Stimulated activated CD8-positive, alpha-beta memory T cell treated with anti-CD3 and anti-CD28 coated beads, Interleukin-7, amount 100 ng/mL, for 24 hours (primary cell): ENCODE measurements around the gene TMEM94.
A peak's percentile ranks its signal among the peaks of the same experiment; 100 is the strongest.
"Not testable (repeated sequence)": the region's sequence is repeated elsewhere in the genome, so short reads cannot be mapped to it uniquely, and the experiment has no call there.

Source experiments
- DNase-seq: peaks from one replicate; pipeline ENCODE4 v3.0.0-alpha.2; 2020; ENCODE audit warnings: low read depth

The TMEM94 gene

DNA sequence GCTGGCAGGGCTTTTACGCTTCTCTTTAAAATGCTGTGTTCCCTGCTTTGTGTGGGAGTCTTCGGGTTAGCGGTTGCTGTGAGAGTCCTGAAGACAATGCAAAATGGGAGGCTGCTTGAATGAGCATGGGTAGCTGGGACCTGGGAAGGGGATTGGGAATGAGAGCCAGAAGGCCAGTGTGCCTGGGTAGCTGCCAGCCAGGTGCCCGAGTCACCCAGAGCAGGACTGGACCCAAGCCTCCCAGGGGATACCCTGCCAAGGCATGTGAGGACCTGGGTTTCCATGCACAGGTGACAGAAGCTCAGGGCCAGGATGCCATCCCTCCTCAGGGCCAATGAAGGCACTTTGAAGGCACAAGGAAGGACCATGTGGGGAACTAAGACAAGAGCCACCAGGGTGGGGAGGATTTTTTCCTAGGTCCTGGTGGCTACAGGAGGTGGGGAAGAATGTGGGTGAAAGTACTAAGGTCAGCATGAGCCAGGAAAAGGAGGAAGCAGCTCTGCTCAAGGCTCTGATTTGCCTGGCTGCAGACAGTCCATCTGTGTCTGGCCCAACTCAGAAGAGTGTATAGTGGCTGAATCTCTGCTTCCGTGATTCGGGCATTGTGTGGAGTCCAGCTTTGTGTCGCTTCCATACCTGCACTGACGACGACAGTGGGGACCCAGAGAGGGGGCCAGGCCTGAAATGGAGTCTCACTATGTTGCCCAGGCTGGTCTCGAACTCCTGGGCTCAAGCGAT, 20.5 kb downstream of the TMEM94 start:
- no peak for DNase-seq

DNA sequence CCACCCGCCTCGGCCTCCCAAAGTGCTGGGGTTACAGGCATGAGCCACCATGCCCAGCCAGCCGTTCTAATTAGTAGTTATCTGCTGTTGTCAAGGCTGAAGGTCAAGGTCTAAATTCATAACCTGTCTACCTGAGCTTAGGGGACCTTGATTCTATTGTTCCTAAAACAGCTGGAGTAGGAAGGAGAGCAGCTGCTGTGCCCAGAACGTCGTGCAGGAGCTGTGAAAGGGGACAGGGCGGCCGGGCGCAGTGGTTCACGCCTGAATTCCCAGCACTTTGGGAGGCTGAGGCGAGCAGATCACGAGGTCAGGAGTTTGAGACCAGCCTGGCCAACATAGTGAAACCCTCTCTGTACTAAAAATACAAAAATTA, 21.0 kb downstream of the TMEM94 start:
- DNase-seq = not testable (repeated sequence)

DNA sequence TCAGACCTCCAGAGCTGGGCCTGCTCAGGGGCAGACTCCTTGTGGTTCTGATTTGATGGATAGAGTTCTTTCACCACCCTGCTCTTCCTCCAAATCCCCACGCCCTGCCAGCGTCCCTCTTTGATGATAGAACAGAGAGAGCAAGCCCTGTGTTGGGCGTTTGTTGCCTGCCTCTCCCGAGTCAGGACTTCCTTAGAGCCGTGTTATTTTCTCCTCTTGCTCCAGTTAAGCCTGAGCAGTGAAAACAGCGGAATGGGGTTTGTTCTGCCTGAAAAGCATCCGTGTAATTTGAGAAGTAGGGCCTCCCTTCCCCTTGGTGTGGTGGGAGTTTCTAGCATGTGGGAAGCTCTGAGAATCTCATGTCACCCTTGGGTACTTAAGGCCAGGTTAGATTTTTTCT, 22.1 kb downstream of the TMEM94 start:
- no peak for DNase-seq

DNA sequence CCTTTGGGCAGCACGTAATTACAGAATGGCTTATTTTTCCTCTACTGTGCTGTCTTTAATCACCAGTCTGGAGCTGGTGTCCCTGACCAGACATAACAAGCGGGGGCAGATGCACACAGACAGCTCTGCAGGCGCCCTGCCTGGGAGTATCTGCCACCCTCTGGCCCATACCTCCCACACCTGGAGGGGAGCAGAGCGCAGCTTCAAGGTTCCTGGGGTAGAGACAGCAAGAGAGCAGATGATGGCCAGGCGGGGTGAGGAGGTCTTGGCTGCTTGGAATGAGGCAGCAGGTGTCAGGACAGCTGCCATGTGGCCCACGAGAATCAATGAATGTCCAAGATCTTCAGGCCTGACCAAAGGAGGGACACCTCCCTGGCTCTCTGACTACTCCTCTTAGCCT, 23.8 kb downstream of the TMEM94 start:
- DNase-seq = no peak

DNA sequence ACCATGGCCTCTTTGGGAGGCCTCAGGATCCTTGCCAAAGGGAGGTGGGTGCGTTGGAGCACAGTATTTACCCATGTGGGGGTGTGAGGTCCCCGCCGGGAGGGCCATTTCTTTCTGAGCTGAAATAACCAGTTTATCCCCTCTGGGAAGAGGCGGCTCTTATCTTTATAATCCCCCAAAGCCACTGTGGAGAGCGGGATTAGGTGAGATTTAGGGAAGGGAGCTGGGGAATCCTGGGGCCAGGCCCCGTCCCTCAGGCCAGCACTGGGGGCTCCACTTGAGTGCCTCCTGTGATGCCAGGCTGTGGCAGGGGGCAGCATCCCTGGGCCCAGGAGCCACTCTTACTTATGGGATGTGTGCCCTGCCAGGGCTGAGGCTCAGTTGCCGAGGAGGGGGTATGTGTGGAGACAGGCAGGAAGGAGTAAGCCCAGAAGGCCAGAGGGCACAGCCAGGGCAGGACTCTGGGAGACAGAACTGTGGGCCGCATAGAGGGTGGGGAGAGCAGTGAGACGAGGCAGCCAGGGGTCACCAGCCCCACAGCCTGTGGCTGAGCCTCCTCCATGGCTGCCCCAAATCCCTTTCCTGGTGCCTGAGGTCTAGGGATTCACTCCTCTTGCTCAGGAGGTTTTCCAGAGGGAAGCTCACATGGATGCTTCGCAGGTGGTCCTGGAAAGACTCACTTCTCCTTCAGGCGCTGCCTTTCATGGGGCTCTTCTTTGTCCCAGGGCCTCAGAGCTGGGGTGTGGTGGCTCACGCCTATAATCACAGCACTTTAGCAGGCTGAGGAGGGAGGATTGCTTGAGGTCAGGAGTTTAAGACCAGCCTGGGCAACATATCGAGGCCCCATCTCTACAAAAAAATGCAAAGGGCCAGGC, 25.0 kb downstream of the TMEM94 start:
- DNase-seq = no peak

DNA sequence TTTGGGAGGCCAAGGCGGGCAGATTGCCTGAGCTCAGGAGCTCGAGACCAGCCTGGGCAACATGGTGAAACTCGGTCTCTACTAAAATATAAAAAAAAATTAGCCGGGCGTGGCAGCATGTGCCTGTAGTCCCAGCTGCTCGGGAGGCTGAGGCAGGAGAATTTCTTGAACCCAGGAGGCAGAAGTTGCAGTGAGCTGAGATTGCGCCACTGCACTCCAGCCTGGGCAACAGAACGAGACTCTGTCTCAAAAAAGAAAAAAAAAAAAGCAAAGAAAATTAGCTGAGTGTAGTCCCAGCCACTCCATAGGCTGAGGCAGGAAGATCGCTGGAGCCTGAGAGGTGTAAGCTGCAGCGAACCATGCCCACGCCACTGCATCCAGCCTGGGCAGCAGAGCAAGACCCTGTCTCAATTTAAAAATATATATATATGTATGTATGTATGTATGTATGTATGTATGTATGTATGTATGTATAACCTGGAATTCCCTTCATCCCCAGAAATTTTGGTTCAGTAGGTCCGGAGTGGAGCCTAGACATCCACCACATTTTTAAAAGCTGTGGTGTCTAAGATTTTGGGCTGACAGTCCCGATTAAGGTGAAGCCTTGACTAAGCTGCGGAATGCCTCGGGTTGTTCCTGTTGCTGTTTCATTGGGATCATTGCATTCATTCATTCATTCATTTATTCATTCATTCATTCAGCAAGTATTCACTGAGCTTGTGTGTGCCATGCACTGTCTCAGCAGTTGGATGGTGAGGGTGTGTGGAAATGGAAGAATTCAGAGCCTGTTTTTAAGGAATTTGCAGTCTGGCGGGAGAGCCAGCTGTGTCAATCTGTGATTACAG, 25.9 kb downstream of the TMEM94 start:
- DNase-seq = no peak

DNA sequence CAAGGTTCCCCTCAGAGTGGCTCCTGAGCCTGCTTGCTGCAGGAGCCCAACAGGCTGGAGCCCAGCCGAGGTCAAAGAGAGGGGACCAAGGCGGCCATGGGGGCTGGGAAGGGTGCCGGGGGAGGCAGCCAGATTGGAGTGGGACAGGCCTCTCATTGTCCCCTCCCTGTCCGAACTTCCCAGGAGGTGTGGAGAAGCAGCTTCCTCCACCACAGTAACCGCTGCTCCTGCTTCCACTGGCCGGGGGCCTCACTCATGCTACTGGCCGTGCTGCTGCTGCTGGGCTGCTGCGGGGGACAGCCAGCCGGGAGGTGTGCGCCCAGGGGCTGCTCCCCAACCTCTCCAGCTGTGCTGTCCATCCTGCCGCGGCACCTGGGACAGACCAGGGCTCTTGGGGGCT, 29.3 kb downstream of the TMEM94 start:
- no peak for DNase-seq

DNA sequence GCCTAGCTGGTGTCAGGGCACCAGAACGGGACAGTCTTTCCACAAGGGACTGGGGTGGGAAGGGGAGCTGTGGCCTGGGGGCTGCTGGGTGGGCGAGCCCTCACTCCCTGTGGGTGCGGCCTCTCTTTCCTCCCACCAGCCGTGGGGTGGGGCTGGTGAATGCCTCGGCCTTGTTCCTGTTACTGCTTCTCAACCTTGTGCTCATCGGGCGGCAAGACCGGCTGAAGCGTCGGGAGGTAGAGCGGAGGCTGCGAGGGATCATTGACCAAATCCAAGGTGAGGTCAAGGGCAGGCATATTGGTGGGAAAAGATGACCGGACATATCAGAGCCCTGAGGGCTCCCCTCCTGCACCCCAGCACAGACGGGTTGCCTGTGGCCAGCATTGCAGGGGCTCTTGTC, 29.7 kb downstream of the TMEM94 start:
- no peak for DNase-seq

DNA sequence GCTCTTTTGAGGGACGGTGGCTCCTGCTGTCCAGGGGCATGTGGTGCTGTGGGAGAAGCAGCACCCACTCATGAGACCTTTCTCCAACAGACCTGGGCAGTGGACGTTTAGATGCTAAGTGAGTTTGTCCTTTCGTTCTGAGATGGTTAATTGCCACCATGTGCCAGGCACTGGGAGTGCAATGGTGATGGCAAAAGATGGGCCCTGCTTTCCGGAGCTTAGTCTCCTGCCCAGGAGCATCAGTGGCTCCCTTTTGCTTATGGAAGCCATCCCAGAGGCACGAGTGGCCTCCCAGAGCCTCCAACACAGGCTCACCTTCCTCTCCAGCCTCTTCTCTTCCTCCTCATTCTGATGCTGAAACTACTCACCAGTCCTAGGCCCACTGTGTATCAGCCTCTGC, 30.5 kb downstream of the TMEM94 start:
- no peak for DNase-seq

DNA sequence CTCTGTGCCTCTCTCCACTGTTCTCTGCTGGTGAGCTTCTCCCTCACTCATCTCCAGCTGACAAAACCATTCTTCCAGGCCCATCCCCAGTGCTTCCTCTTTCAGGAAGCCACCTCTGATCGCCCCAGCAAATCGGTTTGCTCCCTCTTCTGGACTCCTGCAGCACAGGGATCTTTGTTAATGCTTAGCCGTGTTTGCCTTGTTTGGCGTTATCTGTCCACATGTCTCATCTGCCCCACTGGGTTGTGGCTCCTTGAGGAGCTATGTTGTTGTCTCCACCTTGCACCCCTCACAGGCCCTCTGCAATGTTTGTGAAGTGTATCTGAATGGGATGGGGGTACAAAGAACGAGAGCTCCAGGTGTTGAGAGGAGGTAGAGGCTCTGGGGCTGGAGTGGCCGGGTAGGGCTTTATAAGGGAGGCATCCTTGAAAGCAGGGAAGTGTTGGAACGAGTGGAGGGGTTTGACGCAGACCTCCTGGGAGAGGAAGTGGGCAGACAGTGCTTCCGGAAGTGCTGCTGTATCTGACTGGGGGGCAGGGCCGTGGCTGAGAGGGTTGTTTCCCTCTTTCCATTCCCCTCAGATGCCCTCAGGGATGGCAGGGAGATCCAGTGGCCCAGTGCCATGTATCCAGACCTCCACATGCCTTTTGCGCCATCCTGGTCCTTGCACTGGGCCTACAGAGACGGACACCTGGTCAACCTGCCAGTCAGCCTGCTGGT, 31.1 kb downstream of the TMEM94 start:
- DNase-seq = peak; percentile 18

DNA sequence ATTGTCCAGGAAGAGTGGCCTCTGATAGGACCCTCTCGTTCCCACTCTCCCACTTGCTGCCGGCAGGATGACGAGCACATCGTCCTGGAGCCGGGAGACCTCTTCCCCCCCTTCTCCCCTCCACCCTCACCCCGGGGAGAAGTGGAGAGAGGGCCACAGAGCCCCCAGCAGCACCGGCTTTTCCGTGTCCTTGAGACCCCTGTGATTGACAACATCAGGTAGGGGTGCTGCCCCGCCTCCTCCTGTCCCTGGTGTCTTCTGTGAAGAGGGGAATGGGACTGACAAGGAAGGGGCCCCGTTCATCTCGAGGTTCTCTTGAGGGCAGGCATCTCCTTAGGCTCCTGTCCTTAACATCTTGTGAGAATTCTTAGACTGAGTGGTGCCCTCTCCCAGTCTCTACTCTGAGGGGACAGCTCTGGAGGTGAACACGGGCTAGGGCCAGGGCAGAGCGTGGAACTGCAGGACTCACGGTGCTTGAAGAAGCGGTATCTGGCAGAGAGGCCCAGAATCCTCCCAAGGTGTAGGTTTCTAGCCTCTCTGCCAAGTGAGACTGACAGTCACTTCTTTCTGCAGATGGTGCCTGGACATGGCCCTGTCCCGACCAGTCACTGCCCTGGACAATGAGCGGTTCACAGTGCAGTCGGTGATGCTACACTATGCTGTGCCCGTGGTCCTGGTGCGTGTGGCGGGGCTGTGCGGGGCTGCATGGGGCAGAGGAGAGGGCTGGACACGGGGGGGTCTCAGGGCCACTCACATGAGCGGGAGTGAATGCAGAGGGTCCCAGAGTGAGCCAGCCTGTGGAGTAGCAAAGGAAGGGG, 32.5 kb downstream of the TMEM94 start:
- DNase-seq = no peak

DNA sequence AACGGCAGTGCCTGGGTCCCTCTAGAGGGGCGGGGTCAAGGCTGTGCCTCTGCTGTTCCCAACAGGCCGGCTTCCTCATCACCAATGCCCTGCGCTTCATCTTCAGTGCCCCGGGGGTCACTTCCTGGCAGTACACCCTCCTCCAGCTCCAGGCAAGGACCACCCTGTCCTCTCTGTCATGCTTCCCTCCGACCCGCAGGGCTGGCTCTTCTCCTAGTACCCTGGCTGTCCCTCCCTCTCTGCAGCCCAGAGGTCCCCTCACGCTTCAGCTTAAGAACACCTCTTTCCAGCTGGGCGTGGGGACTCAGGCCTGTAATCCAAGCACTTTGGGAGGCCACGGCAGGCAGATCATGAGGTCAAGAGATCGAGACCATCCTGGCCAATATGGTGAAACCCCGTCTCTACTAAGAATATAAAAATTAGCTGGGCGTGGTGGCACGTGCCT, 33.1 kb downstream of the TMEM94 start:
- no peak for DNase-seq

DNA sequence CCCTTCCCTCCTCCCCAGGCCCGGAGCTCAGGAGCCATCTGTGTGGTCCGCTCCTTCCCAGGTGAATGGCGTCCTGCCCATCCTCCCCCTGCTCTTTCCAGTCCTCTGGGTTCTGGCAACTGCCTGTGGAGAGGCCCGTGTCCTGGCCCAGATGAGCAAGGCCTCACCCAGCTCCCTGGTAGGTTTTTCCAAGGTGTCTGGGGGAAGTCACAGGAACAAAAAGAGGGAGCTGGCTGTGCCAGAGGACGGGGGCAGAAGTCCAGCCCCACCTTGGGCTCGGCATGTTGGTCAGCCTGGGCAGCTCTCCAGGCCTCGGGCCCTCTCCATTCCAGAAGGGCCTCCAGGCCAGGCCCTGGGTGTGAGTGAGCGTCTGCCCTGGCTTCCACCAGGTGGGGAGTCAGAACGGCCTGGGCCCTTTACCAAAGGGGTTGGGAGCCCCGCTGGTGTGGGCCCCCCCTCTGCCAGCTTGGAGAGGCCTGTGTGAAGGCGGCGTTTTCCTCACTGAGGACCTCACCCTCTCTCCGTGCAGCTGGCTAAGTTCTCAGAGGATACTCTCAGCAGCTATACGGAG, 33.8 kb downstream of the TMEM94 start:
- no peak for DNase-seq

DNA sequence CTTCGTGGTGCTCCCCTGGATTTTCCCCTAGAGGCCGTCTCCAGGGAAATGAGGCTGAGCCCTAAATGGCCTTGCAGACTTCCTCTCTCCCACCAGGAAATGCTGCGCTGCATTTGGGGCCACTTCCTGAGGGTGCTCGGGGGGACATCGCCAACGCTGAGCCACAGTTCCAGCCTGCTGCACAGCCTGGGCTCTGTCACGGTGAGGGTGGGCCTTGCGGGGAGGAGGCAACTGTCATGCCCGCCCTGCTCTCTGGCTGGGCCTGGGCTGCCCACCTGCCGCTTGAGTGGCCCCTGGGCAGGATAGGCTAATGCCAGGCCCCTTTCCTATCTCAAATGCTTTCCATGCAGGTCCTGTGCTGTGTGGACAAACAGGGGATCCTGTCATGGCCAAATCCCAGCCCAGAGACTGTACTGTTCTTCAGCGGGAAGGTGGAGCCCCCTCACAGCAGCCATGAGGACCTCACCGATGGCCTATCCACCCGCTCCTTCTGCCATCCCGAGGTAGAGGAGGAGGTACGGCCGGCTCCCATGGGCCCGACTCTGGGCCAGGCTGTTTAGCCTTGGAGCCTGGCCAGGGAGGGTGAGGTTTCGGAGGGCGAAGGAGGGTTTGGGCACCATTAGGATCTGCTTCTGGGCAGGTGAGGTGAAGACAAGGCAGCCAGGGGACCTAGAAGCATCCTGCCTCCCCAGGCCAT, 34.7 kb downstream of the TMEM94 start:
- no peak for DNase-seq

DNA sequence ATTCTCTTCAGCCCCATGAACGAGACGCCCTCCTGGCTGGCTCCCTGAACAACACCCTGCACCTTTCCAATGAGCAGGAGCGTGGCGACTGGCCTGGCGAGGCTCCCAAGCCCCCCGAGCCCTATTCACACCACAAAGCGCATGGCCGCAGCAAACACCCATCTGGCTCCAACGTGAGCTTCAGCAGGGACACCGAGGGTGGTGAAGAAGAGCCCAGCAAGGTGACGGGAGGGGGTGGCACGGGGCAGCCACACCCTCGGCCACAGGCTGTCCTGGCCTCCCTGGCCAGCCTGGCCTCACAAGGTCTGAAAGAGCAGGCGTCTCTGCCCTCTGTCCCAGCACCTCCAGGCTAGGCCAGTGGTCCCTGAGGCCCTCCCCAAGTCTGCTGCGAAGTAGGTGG, 35.2 kb downstream of the TMEM94 start:
- DNase-seq = no peak

DNA sequence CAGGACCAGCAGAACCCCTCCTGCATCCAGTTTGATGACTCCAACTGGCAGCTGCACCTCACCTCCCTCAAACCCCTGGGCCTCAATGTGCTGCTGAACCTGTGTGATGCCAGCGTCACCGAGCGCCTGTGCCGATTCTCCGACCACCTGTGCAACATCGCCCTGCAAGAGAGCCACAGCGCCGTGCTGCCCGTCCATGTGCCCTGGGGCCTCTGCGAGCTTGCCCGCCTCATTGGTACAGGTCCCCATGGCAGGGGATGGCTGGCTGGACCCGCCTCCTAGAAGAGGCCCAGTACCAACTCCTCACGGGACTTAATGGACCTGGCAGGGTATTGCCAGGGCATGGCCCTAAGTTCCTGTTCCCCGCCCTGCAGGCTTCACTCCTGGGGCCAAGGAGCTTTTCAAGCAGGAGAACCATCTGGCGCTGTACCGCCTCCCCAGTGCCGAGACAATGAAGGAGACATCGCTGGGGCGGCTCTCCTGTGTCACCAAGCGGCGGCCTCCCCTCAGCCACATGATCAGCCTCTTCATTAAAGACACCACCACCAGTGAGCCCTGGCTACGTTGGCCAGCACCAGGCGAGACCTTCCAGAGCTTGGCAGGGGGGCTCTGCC, 36.2 kb downstream of the TMEM94 start:
- no peak for DNase-seq

DNA sequence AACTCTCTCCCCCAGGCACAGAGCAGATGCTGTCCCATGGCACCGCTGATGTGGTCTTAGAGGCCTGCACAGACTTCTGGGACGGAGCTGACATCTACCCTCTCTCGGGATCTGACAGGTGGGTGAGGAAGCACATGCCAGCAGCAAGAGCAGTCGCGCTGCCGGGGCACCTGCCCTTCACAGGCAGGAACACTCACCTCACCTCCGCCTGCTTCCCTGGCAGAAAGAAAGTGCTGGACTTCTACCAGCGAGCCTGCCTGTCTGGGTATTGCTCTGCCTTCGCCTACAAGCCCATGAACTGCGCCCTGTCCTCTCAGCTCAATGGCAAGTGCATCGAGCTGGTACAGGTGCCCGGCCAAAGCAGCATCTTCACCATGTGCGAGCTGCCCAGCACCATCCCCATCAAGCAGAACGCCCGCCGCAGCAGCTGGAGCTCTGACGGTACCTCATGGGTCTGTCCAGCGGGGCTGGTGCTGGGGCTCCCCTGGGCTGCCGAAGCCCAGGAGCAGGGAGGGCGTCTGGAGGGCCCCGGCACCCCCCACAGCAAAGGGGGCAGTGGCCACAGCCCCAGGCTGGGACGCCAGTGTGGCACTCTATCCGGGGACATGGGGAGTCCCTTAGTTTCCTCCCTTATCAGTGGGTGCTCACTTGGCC, 37.2 kb downstream of the TMEM94 start:
- DNase-seq = no peak

DNA sequence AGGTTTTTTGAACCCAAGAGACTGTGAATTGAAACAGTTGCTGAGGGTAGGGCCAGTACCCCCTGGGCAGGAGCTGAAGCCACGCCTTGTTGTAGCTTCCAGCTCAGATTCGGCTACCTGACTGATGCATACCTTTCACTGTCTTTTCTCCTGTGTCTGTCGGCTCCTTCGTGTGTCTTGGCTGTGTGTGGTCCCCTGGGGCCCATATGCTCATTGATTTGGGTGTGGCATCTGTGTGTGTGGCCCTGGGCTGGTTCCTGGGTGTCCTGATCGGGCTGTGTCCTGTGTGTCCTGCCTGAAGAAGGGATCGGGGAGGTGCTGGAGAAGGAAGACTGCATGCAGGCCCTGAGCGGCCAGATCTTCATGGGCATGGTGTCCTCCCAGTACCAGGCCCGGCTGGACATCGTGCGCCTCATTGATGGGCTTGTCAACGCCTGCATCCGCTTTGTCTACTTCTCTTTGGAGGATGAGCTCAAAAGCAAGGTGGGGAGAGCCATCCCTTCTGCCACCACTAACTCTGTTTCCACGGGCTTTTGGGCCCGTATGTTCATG, 38.0 kb downstream of the TMEM94 start:
- DNase-seq = no peak

DNA sequence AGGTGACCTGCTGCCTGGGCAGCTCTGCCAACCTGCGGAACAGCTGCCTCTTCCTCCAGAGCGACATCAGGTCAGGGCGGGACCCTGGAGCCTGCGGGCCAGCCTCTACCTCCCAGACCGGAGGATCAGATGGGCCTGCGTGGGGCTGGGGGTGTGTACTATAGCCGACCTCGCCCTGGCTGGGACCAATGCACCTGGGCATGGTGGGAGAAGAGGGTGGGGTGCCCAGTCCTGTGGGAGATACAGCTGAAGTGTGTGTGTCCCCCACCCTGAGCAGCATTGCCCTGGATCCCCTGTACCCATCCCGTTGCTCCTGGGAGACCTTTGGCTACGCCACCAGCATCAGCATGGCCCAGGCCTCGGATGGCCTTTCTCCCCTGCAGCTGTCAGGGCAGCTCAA, 39.6 kb downstream of the TMEM94 start:
- no peak for DNase-seq
